Esophagus squamous epithelium (tissue), 4 donors: Measurements from ENCODE around the gene GOLGB1.

Experiments used
- CTCF ChIP-seq, 6 experiments: fragments of 450-650 bp in 4 of 6; fragments of 200-600 bp in 2 of 6; sonication (generic) in 2 of 6; IDR thresholded peaks; one replicate each; pipeline ENCODE4 v1.5.1; 2016 to 2019; ENCODE audit warnings: antibody characterized with exemption in 6 of 6, mild to moderate bottlenecking in 4 of 6, moderate library complexity in 4 of 6
- POLR2A ChIP-seq, 4 donors: fragments of 450-650 bp; IDR thresholded peaks; one replicate each; pipeline ENCODE4 v1.6.1; 2017; ENCODE audit warnings: antibody characterized with exemption in 4 of 4, mild to moderate bottlenecking in 4 of 4, moderate library complexity in 3 of 4

- TF ChIP-seq CTCF (IDR thresholded peaks at IDR 0.05) = no peak
- TF ChIP-seq POLR2A (IDR thresholded peaks at IDR 0.05) = no peak
These were observed 47.4 kb upstream of the GOLGB1 start for GRCh38 chr3:121796970-121797369.
